Urothelium cell line (cell line): ENCODE measurements around the gene HTRA2.

Source experiments
- DNase-seq: peaks from one replicate; pipeline ENCODE4 v3.0.0; 2011; ENCODE audit warnings: low spot score, mixed read lengths
- FAIRE-seq: peaks from 2 replicates; lab custom pipeline; 2011; peaks lifted over from hg19 to GRCh38; lab: Jason Lieb, UNC

Gene HTRA2

GRCh38 chr2:74536166-74536950 lies 6.6 kb downstream of the HTRA2 start:
- FAIRE-seq (no peak), DNase-seq (no peak)

GRCh38 chr2:74537140-74537539 lies 7.4 kb downstream of the HTRA2 start:
- FAIRE-seq: no peak
- no peak for DNase-seq

GRCh38 chr2:74538881-74539339 lies 9.2 kb downstream of the HTRA2 start:
- no peak for DNase-seq
- FAIRE-seq: no peak

- FAIRE-seq (no peak), DNase-seq (no peak)
These were observed 10.6 kb downstream of the HTRA2 start for GRCh38 chr2:74540291-74540690.

GRCh38 chr2:74542978-74543377 lies 13.2 kb downstream of the HTRA2 start:
- FAIRE-seq (no peak), DNase-seq (no peak)

GRCh38 chr2:74544634-74545033 lies 14.9 kb downstream of the HTRA2 start:
- no peak for DNase-seq
- FAIRE-seq: no peak

GRCh38 chr2:74546004-74546403 lies 16.3 kb downstream of the HTRA2 start:
- FAIRE-seq: no peak
- DNase-seq: no peak

- FAIRE-seq: no peak
- DNase-seq: no peak
These were observed 18.7 kb downstream of the HTRA2 start for GRCh38 chr2:74548285-74548899.

- DNase-seq: peak; percentile 90
- no peak for FAIRE-seq
These were observed 19.4 kb downstream of the HTRA2 start for GRCh38 chr2:74548900-74549826.

- FAIRE-seq (peak; percentile 23), DNase-seq (no peak)
These were observed 20.5 kb downstream of the HTRA2 start for GRCh38 chr2:74550231-74550630.

GRCh38 chr2:74551530-74551929 lies 21.8 kb downstream of the HTRA2 start:
- DNase-seq (no peak), FAIRE-seq (no peak)

GRCh38 chr2:74551942-74552913 lies 22.5 kb downstream of the HTRA2 start:
- DNase-seq: no peak
- FAIRE-seq: no peak

GRCh38 chr2:74552914-74553811 lies 23.4 kb downstream of the HTRA2 start:
- DNase-seq (no peak), FAIRE-seq (no peak)

- FAIRE-seq (peak; percentile 96), DNase-seq (peak; percentile 94)
These were observed 24.4 kb downstream of the HTRA2 start, which contains the start of the genes DOK1 and LOXL3 for GRCh38 chr2:74553892-74554819. Gene DOK1 (plus strand): TSS chr2:74554720. CDS start chr2:74554755, 35 bp downstream. Gene LOXL3 (minus strand): TSS chr2:74553942. CDS start chr2:74552634, 1,308 bp downstream.

GRCh38 chr2:74554820-74555531 lies 25.2 kb downstream of the HTRA2 start:
- DNase-seq (peak; percentile 75), FAIRE-seq (peak; percentile 92)

GRCh38 chr2:74555610-74556103 lies 25.9 kb downstream of the HTRA2 start:
- no peak for DNase-seq
- no peak for FAIRE-seq

GRCh38 chr2:74556159-74556558 lies 26.4 kb downstream of the HTRA2 start:
- FAIRE-seq: no peak
- no peak for DNase-seq
